Osteoblast (primary cell): ENCODE measurements around the gene GABBR2. TPM values are rescaled to one million over a fixed set of nuclear protein-coding genes. Genes with fewer than 3 reads are reported as not detected.
A peak's percentile ranks its signal among the peaks of the same experiment; 100 is the strongest.

ENCODE experiments used
- DNase-seq: peaks from one replicate; pipeline ENCODE4 v3.0.0; 2011; ENCODE audit warnings: low spot score, mixed read lengths; ENCODE audit not compliant: insufficient read length; ENCODE audit errors: missing footprints
- H2AFZ ChIP-seq: 2 replicates; pipeline ENCODE4 v1.6.0; 2011; ENCODE audit warnings: mild to moderate bottlenecking, low read length
- H3K27ac ChIP-seq: 2 replicates; pipeline ENCODE4 v1.5.1; 2011; ENCODE audit warnings: mild to moderate bottlenecking, low read depth, low read length, moderate library complexity
- H3K27me3 ChIP-seq: 2 replicates; pipeline ENCODE4 v1.6.0; 2012; ENCODE audit warnings: mild to moderate bottlenecking, control low read depth, inconsistent platforms, low read length, moderate library complexity; ENCODE audit not compliant: insufficient read depth
- H3K36me3 ChIP-seq: 2 replicates; pipeline ENCODE4 v1.5.1; 2011; ENCODE audit warnings: mild to moderate bottlenecking, low read length, control low read depth, moderate library complexity; ENCODE audit not compliant: insufficient read depth
- H3K4me1 ChIP-seq: 2 replicates; pipeline ENCODE4 v1.5.1; 2011; ENCODE audit warnings: mild to moderate bottlenecking, low read length, control low read depth, moderate library complexity; ENCODE audit not compliant: insufficient read depth
- H3K4me2 ChIP-seq: 2 replicates; pipeline ENCODE4 v1.6.0; 2011; ENCODE audit warnings: mild to moderate bottlenecking, low read length; ENCODE audit not compliant: insufficient read depth
- H3K4me3 ChIP-seq: fragments of 200-600 bp; sonication (generic); 3 replicates; pipeline ENCODE4 v1.5.1; 2012; ENCODE audit warnings: mild to moderate bottlenecking, low read length, inconsistent platforms; ENCODE audit not compliant: insufficient read depth
- H3K79me2 ChIP-seq: 2 replicates; pipeline ENCODE4 v1.6.0; 2012; ENCODE audit warnings: mild to moderate bottlenecking, low read length, control low read depth, inconsistent platforms; ENCODE audit not compliant: insufficient read depth
- H3K9me3 ChIP-seq: 2 replicates; pipeline ENCODE4 v1.5.1; 2011; ENCODE audit warnings: low read depth, low read length, control low read depth
- H4K20me1 ChIP-seq: 2 replicates; pipeline ENCODE4 v1.6.0; 2012; ENCODE audit warnings: mild to moderate bottlenecking, low read length, control low read depth; ENCODE audit not compliant: insufficient read depth
- CTCF ChIP-seq: IDR thresholded peaks from 2 replicates; pipeline ENCODE4 v1.5.1; 2011; ENCODE audit warnings: mild to moderate bottlenecking, low read depth, low read length, moderate library complexity; ENCODE audit errors: extremely low read depth
- total RNA-seq: library from RNA; depleted of rRNA; stranded (reverse); fragments of >200 nt; gene quantifications from 2 replicates; pipeline ENCODE4 v1.2.3, GENCODE V29; 2012

The GABBR2 gene
- total RNA-seq, 1 donor = under 0.01 TPM

DNA sequence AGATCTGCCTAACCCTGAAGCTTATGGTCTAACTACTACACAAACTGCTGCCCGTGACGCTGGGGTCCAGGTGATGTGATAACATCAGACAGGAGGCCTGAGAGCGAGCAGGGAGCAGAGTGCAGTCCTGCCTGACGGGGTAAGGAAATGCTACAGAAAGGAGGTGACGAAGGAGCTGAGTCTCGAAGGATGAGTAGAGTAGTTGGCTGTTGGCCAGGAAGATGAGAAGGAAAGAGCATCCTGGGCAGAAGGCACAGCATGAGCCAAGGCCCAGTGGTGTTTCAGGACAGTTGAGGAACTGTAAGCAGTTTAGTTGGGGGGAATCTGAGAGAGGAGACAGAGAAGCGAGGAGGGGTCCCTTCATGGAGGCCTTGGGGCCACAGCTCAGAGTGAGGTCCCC is 317.3 kb downstream of the GABBR2 start:
- Histone ChIP-seq H3K27ac (no peak overlapping the region), H3K4me1 (no peaks in the 10 kb centered on the region), H3K27me3 (peaks cover 14% of the 10 kb centered on the region), H3K36me3 (no peaks in the 10 kb centered on the region), H3K9me3 (no peaks in the 10 kb centered on the region), H3K79me2 (no peaks in the 10 kb centered on the region), H3K4me2 (no peak overlapping the region), H3K4me3 (no peak overlapping the region), H2AFZ (no peak overlapping the region), H4K20me1 (no peaks in the 10 kb centered on the region)
- DNase-seq = no peak
- no peak for TF ChIP-seq CTCF

DNA sequence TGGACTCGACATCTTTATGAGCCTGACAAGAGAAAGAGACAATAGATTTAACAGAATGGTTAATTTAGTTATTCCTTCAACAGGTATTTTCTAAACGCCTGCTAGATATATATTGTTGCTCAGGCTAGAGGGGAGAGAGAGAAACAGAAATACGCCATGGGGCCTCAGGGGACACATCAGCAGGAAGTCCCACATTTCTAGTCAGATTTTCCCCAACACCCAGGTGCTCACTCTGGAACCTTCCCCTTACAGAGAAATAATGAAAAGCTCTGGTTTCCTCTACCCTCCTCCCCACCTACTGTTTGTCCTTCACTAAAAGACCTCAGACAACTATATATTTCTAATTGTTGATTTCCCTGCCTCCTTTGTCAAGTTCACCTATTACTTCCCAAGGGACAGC is 323.0 kb downstream of the GABBR2 start:
- H4K20me1 ChIP-seq = no peaks in the 10 kb centered on the region
- no peak for TF ChIP-seq CTCF
- no peaks in the 10 kb centered on the region for H3K36me3 ChIP-seq
- H2AFZ ChIP-seq = no peak overlapping the region
- H3K4me3 ChIP-seq = no peak overlapping the region
- no peak overlapping the region for H3K27ac ChIP-seq
- no peaks in the 10 kb centered on the region for H3K9me3 ChIP-seq
- no peak for DNase-seq
- no peaks in the 10 kb centered on the region for H3K79me2 ChIP-seq
- peaks cover 5% of the 10 kb centered on the region for H3K27me3 ChIP-seq
- no peak overlapping the region for H3K4me2 ChIP-seq
- H3K4me1 ChIP-seq = no peaks in the 10 kb centered on the region

DNA sequence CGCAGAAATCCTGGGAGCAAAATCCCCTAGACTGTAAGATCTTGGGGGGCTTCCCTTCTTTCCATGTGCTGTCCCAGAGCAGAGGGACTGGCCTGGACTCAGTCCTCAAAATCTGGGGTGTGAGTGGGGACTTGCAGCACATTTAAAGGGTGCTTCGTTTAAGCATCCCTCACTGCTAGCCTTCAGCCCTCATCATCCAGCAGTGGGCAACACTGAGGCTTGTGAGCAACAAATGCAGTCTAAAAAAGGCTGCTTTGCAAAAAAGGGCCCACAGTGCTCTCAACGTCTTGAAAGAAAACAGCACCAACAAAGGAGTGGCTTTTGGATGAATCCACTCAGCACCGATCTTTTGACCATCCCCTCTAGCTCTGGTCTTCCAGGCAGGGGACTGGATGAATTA is 325.0 kb downstream of the GABBR2 start:
- peak; percentile 54 for TF ChIP-seq CTCF
- no peaks in the 10 kb centered on the region for H4K20me1 ChIP-seq
- H3K4me3 ChIP-seq = no peak overlapping the region
- H3K79me2 ChIP-seq = no peaks in the 10 kb centered on the region
- no peak overlapping the region for H3K27ac ChIP-seq
- no peak overlapping the region for H3K4me2 ChIP-seq
- H2AFZ ChIP-seq = no peak overlapping the region
- H3K27me3 ChIP-seq = no peaks in the 10 kb centered on the region
- no peak for DNase-seq
- no peaks in the 10 kb centered on the region for H3K9me3 ChIP-seq
- H3K4me1 ChIP-seq = peaks cover 9% of the 10 kb centered on the region
- no peaks in the 10 kb centered on the region for H3K36me3 ChIP-seq

- H4K20me1 ChIP-seq = no peaks in the 10 kb centered on the region
- no peaks in the 10 kb centered on the region for H3K79me2 ChIP-seq
- H3K4me2 ChIP-seq = no peak overlapping the region
- H3K27ac ChIP-seq = no peak overlapping the region
- no peak for DNase-seq
- H3K27me3 ChIP-seq = no peaks in the 10 kb centered on the region
- H3K36me3 ChIP-seq = no peaks in the 10 kb centered on the region
- H3K9me3 ChIP-seq = no peaks in the 10 kb centered on the region
- peaks cover 19% of the 10 kb centered on the region for H3K4me1 ChIP-seq
- no peak for TF ChIP-seq CTCF
- H3K4me3 ChIP-seq = no peak overlapping the region
- no peak overlapping the region for H2AFZ ChIP-seq
These were observed 327.2 kb downstream of the GABBR2 start for GRCh38 chr9:98381311-98382103.
